Effector CD4-positive, alpha-beta T cell (primary cell): ENCODE measurements around the gene CRLF1.
A peak's percentile ranks its signal among the peaks of the same experiment; 100 is the strongest.

Source experiments
- DNase-seq: peaks from one replicate; pipeline ENCODE4 v3.0.0-alpha.2; 2020

The CRLF1 gene

GRCh38 chr19:18590273-18591272 is 16.0 kb downstream of the CRLF1 start:
- no peak for DNase-seq

DNA sequence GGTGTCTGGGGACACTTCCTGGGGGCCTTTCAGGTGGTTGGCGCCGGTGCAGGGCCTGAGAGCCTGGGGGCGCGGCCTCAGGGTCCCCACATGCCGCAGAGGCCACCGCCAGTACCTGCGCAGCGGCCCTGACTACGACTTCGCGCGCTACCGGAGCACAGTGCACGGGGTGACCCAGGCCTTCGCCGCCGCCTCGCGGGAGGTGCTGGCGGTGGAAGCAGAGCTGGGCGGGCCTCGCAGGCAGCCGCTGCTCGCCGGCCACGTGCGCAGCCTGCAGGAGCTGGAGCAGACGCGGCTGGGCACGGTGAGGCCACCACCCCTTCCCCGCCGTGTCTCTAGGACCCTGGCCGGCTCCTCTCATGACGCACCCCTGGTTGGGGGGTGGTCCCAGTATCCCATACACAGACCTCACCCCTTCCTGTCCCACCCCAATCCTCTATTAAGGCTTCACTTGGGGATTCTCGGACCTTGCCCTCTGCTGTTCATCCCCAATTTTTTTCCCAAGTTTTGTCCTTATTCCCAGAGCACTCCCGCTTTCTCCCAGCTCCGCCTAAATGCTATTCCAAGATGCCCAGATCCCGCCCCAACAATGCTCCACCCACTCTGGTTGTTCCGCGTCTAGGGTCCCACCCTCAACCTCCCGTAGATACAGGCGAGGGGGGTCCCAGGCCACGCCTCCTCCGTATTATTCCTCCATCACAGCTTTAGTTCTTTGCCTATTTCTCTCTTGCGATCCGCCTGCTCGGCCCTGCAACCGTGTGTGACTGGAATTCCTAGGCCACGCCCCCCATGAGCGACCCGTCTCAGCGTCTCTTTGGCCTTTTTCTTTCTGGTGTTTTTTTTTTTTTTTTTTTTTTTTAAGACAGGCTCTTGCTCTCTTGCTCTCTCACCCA is 17.0 kb downstream of the CRLF1 start:
- DNase-seq: peak; percentile 71

- peak; percentile 85 for DNase-seq
Measured at GRCh38 chr19:18588611-18589379, 17.8 kb downstream of the CRLF1 start, which contains the start of gene REX1BD. Gene REX1BD (plus strand): TSS chr19:18588798. CDS start chr19:18588802, 4 bp downstream.

DNA sequence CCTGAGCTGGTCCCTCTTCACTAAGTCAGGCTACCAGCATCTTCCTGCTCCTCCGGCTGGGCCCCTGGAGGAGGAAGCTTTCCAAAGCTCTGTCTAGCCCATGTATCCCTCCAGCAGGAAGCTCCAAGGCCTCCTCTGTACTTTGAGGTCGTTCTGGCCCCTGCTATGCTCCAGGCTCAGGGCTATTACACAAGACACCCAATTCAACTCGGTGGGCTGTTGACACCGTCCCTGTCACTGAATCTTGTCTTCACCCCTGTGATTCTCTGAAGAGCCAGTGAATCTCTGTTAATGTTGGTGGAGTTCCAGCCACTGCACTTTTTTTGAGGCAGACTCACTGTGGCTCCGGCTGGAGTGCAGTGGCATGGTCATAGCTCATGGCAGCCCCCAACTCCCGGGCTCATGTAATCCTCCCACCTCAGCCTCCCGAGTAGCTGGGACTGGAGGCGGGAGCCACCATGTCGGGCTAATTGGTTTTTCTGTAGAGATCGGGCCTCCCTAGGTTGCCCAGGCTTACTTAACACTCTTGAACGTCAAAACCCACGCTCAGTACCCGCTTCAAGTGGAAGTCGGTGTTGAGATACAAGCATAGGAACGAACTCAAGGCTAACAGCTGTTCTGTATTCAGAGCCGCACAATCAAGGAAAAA is 18.5 kb downstream of the CRLF1 start:
- DNase-seq: no peak

DNA sequence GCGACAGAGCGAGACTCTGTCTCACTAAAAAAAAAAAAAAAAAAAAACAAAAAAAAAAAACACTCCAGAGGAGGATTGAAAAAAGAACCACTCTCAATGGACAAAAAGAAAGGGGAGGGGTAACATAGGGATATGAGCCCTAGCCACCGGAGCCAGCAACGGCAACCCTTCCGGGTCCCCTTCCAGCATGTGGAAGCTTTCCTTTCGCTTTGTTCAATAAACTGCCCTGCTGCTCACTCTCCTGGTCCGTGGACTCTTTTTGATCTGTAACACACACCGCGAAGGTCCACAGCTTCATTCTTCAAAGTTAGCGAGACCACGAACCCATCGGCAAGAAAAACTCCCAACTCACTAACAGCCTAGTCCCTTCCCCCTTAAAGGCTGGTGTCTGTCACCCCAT is 19.0 kb downstream of the CRLF1 start:
- DNase-seq: no peak

DNA sequence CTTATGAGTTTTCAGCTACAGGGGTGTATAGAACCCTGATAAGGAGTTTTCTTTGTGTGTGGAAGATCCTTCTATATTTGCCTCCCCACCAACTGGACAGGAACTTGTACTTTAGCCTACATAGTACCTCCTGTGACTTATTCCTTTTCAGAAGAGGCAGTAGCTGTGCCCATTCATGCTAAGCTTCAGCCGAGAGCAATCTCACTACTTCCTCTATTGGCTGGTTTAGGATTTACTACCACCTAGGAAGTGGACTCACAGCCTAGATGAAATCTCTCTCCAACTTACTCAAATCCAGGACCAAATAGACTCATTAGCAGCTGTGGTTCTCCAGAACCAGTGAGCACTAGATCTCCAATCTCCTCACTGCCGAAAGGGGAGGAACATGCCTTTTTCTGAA is 20.3 kb downstream of the CRLF1 start:
- no peak for DNase-seq

GRCh38 chr19:18580311-18580710 is 26.3 kb downstream of the CRLF1 start:
- no peak for DNase-seq

GRCh38 chr19:18577365-18577914 is 29.2 kb downstream of the CRLF1 start:
- no peak for DNase-seq

- DNase-seq: no peak
Measured at GRCh38 chr19:18576383-18576782, 30.2 kb downstream of the CRLF1 start.

DNA sequence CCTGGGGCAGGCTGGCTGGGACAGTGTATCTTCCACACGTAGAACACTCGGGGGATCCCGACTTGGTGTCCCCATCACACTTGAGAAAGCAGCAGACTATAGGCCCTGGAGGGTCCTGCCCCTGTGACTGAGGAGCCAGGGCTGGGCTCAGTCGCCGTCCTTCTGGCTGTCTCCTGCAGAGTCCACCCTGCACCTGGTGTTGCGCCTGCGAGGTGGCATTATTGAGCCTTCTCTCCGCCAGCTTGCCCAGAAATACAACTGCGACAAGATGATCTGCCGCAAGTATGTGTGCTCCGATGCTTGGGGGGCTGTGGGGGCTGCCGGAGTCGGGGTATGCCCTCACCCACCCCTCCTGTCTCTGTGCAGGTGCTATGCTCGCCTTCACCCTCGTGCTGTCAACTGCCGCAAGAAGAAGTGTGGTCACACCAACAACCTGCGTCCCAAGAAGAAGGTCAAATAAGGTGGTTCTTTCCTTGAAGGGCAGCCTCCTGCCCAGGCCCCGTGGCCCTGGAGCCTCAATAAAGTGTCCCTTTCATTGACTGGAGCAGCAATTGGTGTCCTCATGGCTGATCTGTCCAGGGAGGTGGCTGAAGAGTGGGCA is 31.8 kb downstream of the CRLF1 start:
- DNase-seq: no peak

DNA sequence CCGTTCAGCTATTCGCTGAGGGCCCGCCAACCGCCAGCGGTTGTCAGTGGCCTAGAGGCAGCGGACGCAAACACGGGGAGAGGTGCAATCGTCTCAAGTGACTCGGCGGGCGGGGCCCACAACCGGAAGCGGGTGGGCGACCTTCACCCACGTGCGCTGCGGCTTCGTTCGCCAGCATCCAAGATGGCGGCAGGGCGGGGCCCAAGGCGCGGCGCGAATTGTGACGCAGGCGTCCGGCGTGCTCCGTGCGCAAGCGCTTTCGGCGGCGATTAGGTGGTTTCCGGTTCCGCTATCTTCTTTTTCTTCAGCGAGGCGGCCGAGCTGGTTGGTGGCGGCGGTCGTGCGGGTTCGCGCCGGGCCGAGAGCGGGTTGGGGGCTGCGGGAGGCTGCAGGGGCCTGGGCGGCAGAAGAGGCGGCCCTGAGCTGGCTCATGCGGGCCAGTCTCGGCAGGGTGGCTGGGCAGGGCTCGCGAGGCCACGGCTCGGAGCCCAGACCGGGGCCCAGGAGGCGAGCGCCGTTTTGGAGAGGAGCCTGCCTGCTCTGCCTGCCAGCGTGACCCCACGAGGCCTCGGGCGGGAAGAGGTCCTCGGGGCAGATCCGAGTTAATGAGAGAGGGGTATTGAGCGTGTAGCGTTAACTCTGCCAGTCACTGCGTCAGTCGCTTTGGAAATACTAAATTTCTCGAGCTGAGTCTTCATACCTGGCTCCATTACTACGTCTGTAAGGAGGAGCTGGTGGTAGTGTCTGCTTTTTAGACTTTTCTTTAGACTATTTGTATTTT is 34.8 kb downstream of the CRLF1 start, which contains the start of gene UBA52:
Gene UBA52 (plus strand): TSS at position 294 of the 781 bp plus-strand sequence. CDS start 1,444 bp downstream, outside the sequence.
- DNase-seq: peak; percentile 99

DNA sequence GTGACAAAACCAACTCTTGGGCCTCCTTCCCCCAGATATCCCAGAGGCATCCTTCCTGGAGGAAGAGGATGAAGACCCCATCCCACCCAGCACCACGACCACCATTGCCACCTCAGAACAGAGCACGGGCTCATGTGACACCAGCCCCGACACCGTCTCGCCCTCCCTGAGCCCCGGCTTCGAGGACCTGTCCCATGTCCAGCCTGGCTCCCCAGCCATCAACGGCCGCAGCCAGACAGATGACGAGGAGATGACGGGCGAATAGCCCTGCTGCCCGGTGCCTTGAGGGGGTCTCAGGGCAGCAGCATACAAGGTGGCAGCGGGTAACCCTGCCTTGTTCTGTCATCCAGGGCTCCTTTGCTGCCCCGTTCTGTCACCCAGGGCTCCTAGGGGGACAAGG is 38.2 kb downstream of the CRLF1 start:
- no peak for DNase-seq

GRCh38 chr19:18566953-18567352 is 39.6 kb downstream of the CRLF1 start:
- no peak for DNase-seq

DNA sequence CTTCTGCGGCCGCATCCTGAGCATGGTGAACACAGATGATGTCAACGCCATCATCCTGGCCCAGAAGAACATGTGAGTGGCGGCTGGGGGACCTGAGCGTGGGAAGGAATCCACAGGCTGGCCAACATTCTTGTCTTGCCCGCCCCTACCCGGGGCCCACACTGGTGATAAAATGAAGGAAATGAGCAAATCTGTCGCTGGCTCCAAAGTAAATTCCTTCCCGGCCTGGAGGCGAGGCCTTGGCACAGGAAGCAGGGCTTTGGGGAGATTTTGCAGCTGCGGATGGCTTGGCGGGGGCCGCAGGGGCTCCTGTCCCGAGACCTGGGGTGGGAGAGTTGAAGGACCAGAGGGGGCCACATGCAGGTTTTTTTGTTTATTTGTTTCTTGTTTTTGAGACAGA is 44.5 kb downstream of the CRLF1 start:
- DNase-seq: no peak

- no peak for DNase-seq
Measured at GRCh38 chr19:18559685-18560084, 46.9 kb downstream of the CRLF1 start.

DNA sequence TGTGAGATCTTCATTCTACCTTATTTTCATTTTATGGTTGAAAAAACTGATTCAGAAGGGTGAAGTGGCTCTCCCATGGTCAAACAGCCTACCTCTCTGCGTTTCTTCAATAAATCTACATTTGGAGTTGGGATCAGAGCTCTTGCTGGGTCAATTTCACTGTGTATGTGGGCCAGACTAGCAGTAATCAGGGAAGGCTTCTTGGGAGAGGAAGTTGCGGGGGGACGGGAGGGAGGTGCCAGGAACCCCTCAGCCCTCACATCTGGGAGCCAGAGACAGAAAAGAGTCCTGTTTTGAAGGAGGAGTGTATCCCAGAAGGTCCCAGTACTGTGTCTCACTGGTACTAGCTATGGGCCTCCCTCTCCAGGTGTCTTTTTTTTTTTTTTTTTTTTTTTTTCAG is 48.0 kb downstream of the CRLF1 start:
- DNase-seq: no peak

GRCh38 chr19:18558202-18558555 is 48.4 kb downstream of the CRLF1 start:
- DNase-seq: no peak

DNA sequence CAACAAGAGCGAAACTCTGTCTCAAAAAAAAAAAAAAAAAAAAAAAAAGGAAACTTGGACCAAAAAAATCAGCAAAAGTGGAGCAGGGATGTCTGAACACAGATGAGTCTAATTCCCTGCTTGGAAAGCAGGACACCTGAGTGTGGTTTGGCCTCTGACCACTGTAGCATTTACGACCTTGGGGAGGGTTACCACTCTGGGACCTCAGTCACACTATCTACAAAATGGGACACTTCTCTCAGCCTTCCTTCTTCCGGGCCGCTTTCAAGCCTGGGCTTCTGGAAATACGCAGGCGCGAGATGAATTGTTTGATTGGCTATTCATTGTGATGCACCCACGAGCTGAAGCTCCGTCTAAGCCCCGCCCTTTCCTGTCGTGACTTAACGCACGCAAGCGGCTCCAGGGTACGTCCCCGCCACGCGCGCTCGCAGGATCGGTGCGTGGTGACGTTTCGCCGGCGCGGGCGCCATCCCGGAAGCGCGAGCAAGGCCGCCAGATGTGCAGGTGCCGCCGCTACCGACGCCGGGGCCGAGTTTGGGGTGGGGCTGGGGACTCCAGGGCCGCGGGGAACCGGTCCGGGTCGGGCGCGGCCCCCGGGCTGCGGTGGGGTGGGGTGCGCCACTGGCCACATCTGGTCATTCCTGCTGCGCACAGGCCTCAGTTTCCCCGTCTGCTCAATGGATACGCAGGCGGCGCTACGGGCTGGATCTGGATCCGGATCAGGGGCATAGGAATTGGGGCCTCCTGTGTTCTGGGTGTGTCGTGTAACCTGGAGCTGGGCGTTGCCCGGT is 49.0 kb downstream of the CRLF1 start, which contains the start of gene KXD1:
Gene KXD1 (plus strand): TSS at position 460 of the 791 bp plus-strand sequence. CDS start 4,187 bp downstream, outside the sequence.
- peak; percentile 98 for DNase-seq

DNA sequence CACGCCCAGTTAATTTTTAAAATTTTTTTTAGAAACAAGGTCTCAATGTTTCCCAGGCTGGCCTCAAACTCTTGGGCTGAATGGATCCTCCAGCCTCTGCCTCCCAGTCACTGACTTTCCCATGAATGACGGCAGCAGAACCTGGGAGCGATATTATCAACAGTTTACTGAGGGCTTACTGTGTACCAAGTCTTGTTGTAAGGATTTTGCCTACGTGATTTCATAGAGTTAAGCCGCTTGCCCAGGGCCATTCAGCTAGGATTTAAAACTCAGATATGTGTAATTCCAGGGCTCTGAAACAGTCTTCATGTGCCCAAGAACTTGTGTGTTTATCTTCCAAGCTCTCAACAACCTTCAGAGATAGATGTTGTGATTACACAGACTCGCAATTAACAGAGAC is 55.0 kb downstream of the CRLF1 start:
- DNase-seq: no peak
